Neural progenitor cell (in vitro differentiated cells): ENCODE measurements around the gene SLFN14. TPM values are rescaled to one million over a fixed set of nuclear protein-coding genes. Genes with fewer than 3 reads are reported as not detected.

Source experiments
- DNase-seq: peaks from one replicate; pipeline ENCODE4 v3.0.0-alpha.2; 2016; ENCODE audit warnings: low spot score
- H2AFZ ChIP-seq: fragments of 200-600 bp; sonication (generic); replicated peaks from 2 replicates; pipeline ENCODE4 v1.6.1; 2016; ENCODE audit warnings: antibody characterized with exemption
- H3F3A ChIP-seq: fragments of 200-600 bp; sonication (generic); 2 replicates; pipeline ENCODE4 v1.6.1; 2016; ENCODE audit warnings: antibody characterized with exemption, low read depth
- H3K27ac ChIP-seq: fragments of 200-600 bp; sonication (generic); 2 replicates; pipeline ENCODE4 v1.5.1; 2016; ENCODE audit warnings: mild to moderate bottlenecking
- H3K27me3 ChIP-seq: fragments of 200-600 bp; sonication (generic); 2 replicates; pipeline ENCODE4 v1.6.1; 2016; ENCODE audit warnings: mild to moderate bottlenecking, moderate library complexity
- H3K36me3 ChIP-seq: fragments of 200-600 bp; sonication (generic); 2 replicates; pipeline ENCODE4 v1.5.1; 2016
- H3K4me1 ChIP-seq: fragments of 200-600 bp; sonication (generic); 2 replicates; pipeline ENCODE4 v1.6.1; 2016; ENCODE audit warnings: mixed run types
- H3K4me2 ChIP-seq: fragments of 200-600 bp; sonication (generic); 2 replicates; pipeline ENCODE4 v1.6.1; 2016
- H3K4me3 ChIP-seq: fragments of 200-600 bp; sonication (generic); 2 replicates; pipeline ENCODE4 v1.5.1; 2016
- H3K79me2 ChIP-seq: fragments of 200-600 bp; sonication (generic); 2 replicates; pipeline ENCODE4 v1.6.1; 2016; ENCODE audit warnings: low read depth
- H3K9ac ChIP-seq: fragments of 200-600 bp; sonication (generic); 2 replicates; pipeline ENCODE4 v1.6.1; 2016
- H3K9me3 ChIP-seq: fragments of 200-600 bp; sonication (generic); 2 replicates; pipeline ENCODE4 v1.5.1; 2016; ENCODE audit warnings: low read depth
- H4K20me1 ChIP-seq: fragments of 200-600 bp; sonication (generic); 2 replicates; pipeline ENCODE4 v1.6.1; 2016; ENCODE audit warnings: low read depth
- H3K27ac Mint-ChIP-seq: 3 replicates; pipeline ENCODE4 v1.8.0; 2021; ENCODE audit warnings: mixed read lengths
- H3K27me3 Mint-ChIP-seq: 2 replicates; pipeline ENCODE4 v1.8.0; 2022; ENCODE audit warnings: low read depth, mild to moderate bottlenecking, inconsistent platforms, moderate library complexity, mixed read lengths; ENCODE audit not compliant: insufficient read depth
- H3K36me3 Mint-ChIP-seq: 3 replicates; pipeline ENCODE4 v1.8.0; 2021; ENCODE audit warnings: mixed read lengths
- H3K4me1 Mint-ChIP-seq: 3 replicates; pipeline ENCODE4 v1.8.0; 2021; ENCODE audit warnings: mixed read lengths
- H3K4me3 Mint-ChIP-seq: 3 replicates; pipeline ENCODE4 v1.8.0; 2021; ENCODE audit warnings: mild to moderate bottlenecking, moderate library complexity, mixed read lengths
- H3K9me3 Mint-ChIP-seq: 3 replicates; pipeline ENCODE4 v1.8.0; 2020; ENCODE audit warnings: mixed read lengths
- EZH2 ChIP-seq: fragments of 200-600 bp; sonication (generic); IDR thresholded peaks from 2 replicates; pipeline ENCODE4 v1.6.1; 2017; ENCODE audit warnings: antibody characterized with exemption, mild to moderate bottlenecking, moderate library complexity
- EZH2phosphoT487 ChIP-seq: fragments of 200-600 bp; sonication (generic); IDR thresholded peaks from 2 replicates; pipeline ENCODE4 v1.6.1; 2017; ENCODE audit warnings: antibody characterized with exemption
- total RNA-seq: library from RNA; depleted of rRNA; stranded (reverse); fragments of >200 nt; gene quantifications from 2 replicates; pipeline ENCODE4 v1.2.3, GENCODE V29; 2015; ENCODE audit warnings: low replicate concordance
- TF ChIP-seq, protein P1 (sequence below): fragments of 200-600 bp; sonication (generic); IDR thresholded peaks from 2 replicates; pipeline ENCODE4 v1.5.1; 2017; ENCODE audit warnings: antibody characterized with exemption, mild to moderate bottlenecking

SLFN14 gene
- total RNA-seq, 1 donor from 2014 or later: not detected

DNA sequence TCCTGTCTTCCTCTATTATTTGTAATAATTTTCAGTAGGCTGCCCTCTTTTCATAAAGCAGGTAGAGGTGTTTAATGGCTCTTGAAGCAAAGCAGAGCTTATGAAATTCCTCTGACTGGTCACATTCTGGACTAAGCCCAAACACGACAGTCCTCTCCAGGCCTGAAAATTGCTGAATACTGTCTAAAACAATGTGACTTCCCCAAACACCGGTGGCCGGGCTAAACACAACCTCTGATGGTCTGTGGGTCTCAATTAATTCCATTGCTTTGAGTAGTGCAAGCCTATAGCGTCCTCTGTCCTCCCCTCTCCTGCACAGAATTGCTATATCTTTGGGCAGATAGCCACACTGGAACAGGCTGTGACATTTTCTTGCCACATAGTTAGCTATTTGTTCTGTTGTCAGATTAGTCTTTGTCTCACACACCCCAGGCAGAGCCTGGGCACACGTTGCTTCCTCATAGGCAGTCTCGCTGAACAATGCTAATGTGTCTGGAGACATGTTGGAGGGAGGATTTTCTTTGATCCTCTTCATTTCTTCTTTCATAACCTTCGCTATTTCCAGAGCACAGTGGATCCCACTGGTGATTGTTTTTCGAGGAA lies 12.3 kb downstream of the SLFN14 start:
- H3K4me2 ChIP-seq: no peak overlapping the region
- Mint-ChIP-seq H3K4me1 (no peaks in the 10 kb centered on the region), H3K9me3 (no peaks in the 10 kb centered on the region), H3K36me3 (no peaks in the 10 kb centered on the region), H3K4me3 (no peak overlapping the region), H3K27ac (no peak overlapping the region), H3K27me3 (peaks cover 6% of the 10 kb centered on the region)
- no peaks in the 10 kb centered on the region for H4K20me1 ChIP-seq
- H3K79me2 ChIP-seq: no peaks in the 10 kb centered on the region
- peaks cover 54% of the 10 kb centered on the region for H3K27me3 ChIP-seq
- no peaks in the 10 kb centered on the region for H3K9me3 ChIP-seq
- H3K27ac ChIP-seq: no peak overlapping the region
- TF ChIP-seq EZH2 (no peak), EZH2phosphoT487 (no peak)
- TF ChIP-seq, protein P1, sequence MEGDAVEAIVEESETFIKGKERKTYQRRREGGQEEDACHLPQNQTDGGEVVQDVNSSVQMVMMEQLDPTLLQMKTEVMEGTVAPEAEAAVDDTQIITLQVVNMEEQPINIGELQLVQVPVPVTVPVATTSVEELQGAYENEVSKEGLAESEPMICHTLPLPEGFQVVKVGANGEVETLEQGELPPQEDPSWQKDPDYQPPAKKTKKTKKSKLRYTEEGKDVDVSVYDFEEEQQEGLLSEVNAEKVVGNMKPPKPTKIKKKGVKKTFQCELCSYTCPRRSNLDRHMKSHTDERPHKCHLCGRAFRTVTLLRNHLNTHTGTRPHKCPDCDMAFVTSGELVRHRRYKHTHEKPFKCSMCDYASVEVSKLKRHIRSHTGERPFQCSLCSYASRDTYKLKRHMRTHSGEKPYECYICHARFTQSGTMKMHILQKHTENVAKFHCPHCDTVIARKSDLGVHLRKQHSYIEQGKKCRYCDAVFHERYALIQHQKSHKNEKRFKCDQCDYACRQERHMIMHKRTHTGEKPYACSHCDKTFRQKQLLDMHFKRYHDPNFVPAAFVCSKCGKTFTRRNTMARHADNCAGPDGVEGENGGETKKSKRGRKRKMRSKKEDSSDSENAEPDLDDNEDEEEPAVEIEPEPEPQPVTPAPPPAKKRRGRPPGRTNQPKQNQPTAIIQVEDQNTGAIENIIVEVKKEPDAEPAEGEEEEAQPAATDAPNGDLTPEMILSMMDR: no peak
- no peaks in the 10 kb centered on the region for H3K36me3 ChIP-seq
- no peak overlapping the region for H3K9ac ChIP-seq
- no peaks in the 10 kb centered on the region for H3K4me1 ChIP-seq
- no peak overlapping the region for H3K4me3 ChIP-seq
- DNase-seq: no peak
- no peaks in the 10 kb centered on the region for H3F3A ChIP-seq
- H2AFZ ChIP-seq: no peak overlapping the region

DNA sequence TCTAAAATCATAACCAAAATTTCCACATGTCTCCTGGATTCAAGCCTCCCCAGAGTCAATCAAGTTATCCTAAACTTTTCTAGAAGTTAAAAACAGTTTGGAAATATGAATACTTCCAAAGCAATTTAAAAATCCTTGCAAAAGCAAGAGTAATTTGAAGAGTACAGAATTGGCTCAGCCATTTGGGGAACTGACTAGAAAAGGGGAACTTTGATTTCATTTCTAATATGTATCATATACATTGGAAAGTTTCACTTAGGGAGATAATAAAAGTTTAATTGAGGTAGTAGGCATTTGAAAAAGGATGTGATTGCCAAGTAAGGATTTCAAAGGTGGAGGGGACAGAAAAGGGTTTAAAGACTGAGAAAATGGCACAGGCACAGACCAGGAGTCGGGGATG lies 14.1 kb downstream of the SLFN14 start:
- Mint-ChIP-seq H3K9me3 (no peaks in the 10 kb centered on the region), H3K36me3 (no peaks in the 10 kb centered on the region), H3K27ac (no peak overlapping the region), H3K4me1 (no peaks in the 10 kb centered on the region), H3K4me3 (no peak overlapping the region), H3K27me3 (peaks cover 6% of the 10 kb centered on the region)
- TF ChIP-seq EZH2phosphoT487: no peak
- TF ChIP-seq, protein P1: no peak
- TF ChIP-seq EZH2: no peak
- H3K4me1 ChIP-seq: no peaks in the 10 kb centered on the region
- H4K20me1 ChIP-seq: no peaks in the 10 kb centered on the region
- H3K9me3 ChIP-seq: no peaks in the 10 kb centered on the region
- no peak for DNase-seq
- peaks cover 54% of the 10 kb centered on the region for H3K27me3 ChIP-seq
- no peak overlapping the region for H3K27ac ChIP-seq
- no peaks in the 10 kb centered on the region for H3F3A ChIP-seq
- no peaks in the 10 kb centered on the region for H3K79me2 ChIP-seq
- H2AFZ ChIP-seq: no peak overlapping the region
- H3K36me3 ChIP-seq: no peaks in the 10 kb centered on the region
- H3K9ac ChIP-seq: no peak overlapping the region
- H3K4me3 ChIP-seq: no peak overlapping the region
- no peak overlapping the region for H3K4me2 ChIP-seq

DNA sequence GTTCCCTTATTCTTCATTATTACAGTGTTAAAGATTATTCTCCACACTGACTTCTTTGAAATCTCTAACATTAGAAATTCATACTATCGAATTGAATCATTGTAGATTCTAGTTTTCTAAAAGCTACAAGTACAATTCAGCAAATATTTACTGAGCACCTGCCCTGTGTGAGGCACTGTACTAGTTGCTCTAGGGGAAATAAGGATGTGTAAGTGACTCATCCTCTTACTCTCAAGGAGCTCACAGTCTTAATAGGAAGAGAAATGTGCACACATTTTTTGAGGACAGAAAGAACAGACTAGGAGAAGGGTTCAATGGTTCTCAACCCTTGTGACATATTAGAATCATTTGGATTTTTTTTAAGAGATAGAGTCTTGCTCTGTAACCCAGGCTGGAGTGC lies 15.5 kb downstream of the SLFN14 start:
- H3K27me3 Mint-ChIP-seq: peaks cover 6% of the 10 kb centered on the region
- H3K4me3 ChIP-seq: no peak overlapping the region

More for the DNA sequence above, 15.5 kb downstream of the SLFN14 start:
- H3K4me1 ChIP-seq: no peaks in the 10 kb centered on the region
- H3K27ac Mint-ChIP-seq: no peak overlapping the region
- no peak overlapping the region for H3K4me3 Mint-ChIP-seq
- H2AFZ ChIP-seq: no peak overlapping the region
- TF ChIP-seq EZH2 (no peak), EZH2phosphoT487 (no peak)
- TF ChIP-seq, protein P1: no peak
- H4K20me1 ChIP-seq: no peaks in the 10 kb centered on the region
- peaks cover 66% of the 10 kb centered on the region for H3K27me3 ChIP-seq
- DNase-seq: no peak
- H3K36me3 Mint-ChIP-seq: no peaks in the 10 kb centered on the region
- no peaks in the 10 kb centered on the region for H3K36me3 ChIP-seq
- no peaks in the 10 kb centered on the region for H3K9me3 Mint-ChIP-seq
- H3K4me2 ChIP-seq: no peak overlapping the region
- no peaks in the 10 kb centered on the region for H3K4me1 Mint-ChIP-seq
- no peaks in the 10 kb centered on the region for H3K9me3 ChIP-seq
- no peak overlapping the region for H3K9ac ChIP-seq
- no peaks in the 10 kb centered on the region for H3F3A ChIP-seq
- H3K79me2 ChIP-seq: no peaks in the 10 kb centered on the region
- no peak overlapping the region for H3K27ac ChIP-seq
